Osteoblast (primary cell): ENCODE results near the gene ECT2L. TPM values are rescaled to one million over a fixed set of nuclear protein-coding genes. Genes with fewer than 3 reads are reported as not detected.

Source experiments
- DNase-seq: peaks from one replicate; pipeline ENCODE4 v3.0.0; 2011; ENCODE audit warnings: low spot score, mixed read lengths; ENCODE audit not compliant: insufficient read length; ENCODE audit errors: missing footprints
- H2AFZ ChIP-seq: 2 replicates; pipeline ENCODE4 v1.6.0; 2011; ENCODE audit warnings: mild to moderate bottlenecking, low read length
- H3K27ac ChIP-seq: 2 replicates; pipeline ENCODE4 v1.5.1; 2011; ENCODE audit warnings: mild to moderate bottlenecking, low read depth, low read length, moderate library complexity
- H3K27me3 ChIP-seq: 2 replicates; pipeline ENCODE4 v1.6.0; 2012; ENCODE audit warnings: mild to moderate bottlenecking, control low read depth, inconsistent platforms, low read length, moderate library complexity; ENCODE audit not compliant: insufficient read depth
- H3K36me3 ChIP-seq: 2 replicates; pipeline ENCODE4 v1.5.1; 2011; ENCODE audit warnings: mild to moderate bottlenecking, low read length, control low read depth, moderate library complexity; ENCODE audit not compliant: insufficient read depth
- H3K4me1 ChIP-seq: 2 replicates; pipeline ENCODE4 v1.5.1; 2011; ENCODE audit warnings: mild to moderate bottlenecking, low read length, control low read depth, moderate library complexity; ENCODE audit not compliant: insufficient read depth
- H3K4me2 ChIP-seq: 2 replicates; pipeline ENCODE4 v1.6.0; 2011; ENCODE audit warnings: mild to moderate bottlenecking, low read length; ENCODE audit not compliant: insufficient read depth
- H3K4me3 ChIP-seq: fragments of 200-600 bp; sonication (generic); 3 replicates; pipeline ENCODE4 v1.5.1; 2012; ENCODE audit warnings: mild to moderate bottlenecking, low read length, inconsistent platforms; ENCODE audit not compliant: insufficient read depth
- H3K79me2 ChIP-seq: 2 replicates; pipeline ENCODE4 v1.6.0; 2012; ENCODE audit warnings: mild to moderate bottlenecking, low read length, control low read depth, inconsistent platforms; ENCODE audit not compliant: insufficient read depth
- H3K9me3 ChIP-seq: 2 replicates; pipeline ENCODE4 v1.5.1; 2011; ENCODE audit warnings: low read depth, low read length, control low read depth
- H4K20me1 ChIP-seq: 2 replicates; pipeline ENCODE4 v1.6.0; 2012; ENCODE audit warnings: mild to moderate bottlenecking, low read length, control low read depth; ENCODE audit not compliant: insufficient read depth
- CTCF ChIP-seq: IDR thresholded peaks from 2 replicates; pipeline ENCODE4 v1.5.1; 2011; ENCODE audit warnings: mild to moderate bottlenecking, low read depth, low read length, moderate library complexity; ENCODE audit errors: extremely low read depth
- total RNA-seq: library from RNA; depleted of rRNA; stranded (reverse); fragments of >200 nt; gene quantifications from 2 replicates; pipeline ENCODE4 v1.2.3, GENCODE V29; 2012

ECT2L gene
- total RNA-seq, 1 donor: under 0.01 TPM

- no peak overlapping the region for H3K4me3 ChIP-seq
- peaks cover 9% of the 10 kb centered on the region for H3K4me1 ChIP-seq
- no peaks in the 10 kb centered on the region for H3K9me3 ChIP-seq
- peak overlapping the region; percentile 48 for H3K4me2 ChIP-seq
- H3K27me3 ChIP-seq: no peaks in the 10 kb centered on the region
- peak overlapping the region; percentile 74 for H3K27ac ChIP-seq
- no peaks in the 10 kb centered on the region for H3K79me2 ChIP-seq
- no peak for TF ChIP-seq CTCF
- H4K20me1 ChIP-seq: no peaks in the 10 kb centered on the region
- DNase-seq: no peak
- H2AFZ ChIP-seq: peak overlapping the region; percentile 74
- no peaks in the 10 kb centered on the region for H3K36me3 ChIP-seq
Measured at GRCh38 chr6:138817799-138818198, 21.9 kb downstream of the ECT2L start.

GRCh38 chr6:138818496-138819194, 22.8 kb downstream of the ECT2L start:
- Histone ChIP-seq H3K27ac (peak overlapping the region; percentile 74), H3K27me3 (no peaks in the 10 kb centered on the region), H3K4me2 (no peak overlapping the region), H2AFZ (no peak overlapping the region), H3K36me3 (no peaks in the 10 kb centered on the region), H3K4me3 (no peak overlapping the region), H3K79me2 (no peaks in the 10 kb centered on the region), H3K9me3 (no peaks in the 10 kb centered on the region), H3K4me1 (peaks cover 9% of the 10 kb centered on the region), H4K20me1 (no peaks in the 10 kb centered on the region)
- no peak for TF ChIP-seq CTCF
- DNase-seq: no peak

GRCh38 chr6:138821519-138821918, 25.6 kb downstream of the ECT2L start:
- no peak overlapping the region for H2AFZ ChIP-seq
- H3K79me2 ChIP-seq: no peaks in the 10 kb centered on the region
- H3K9me3 ChIP-seq: no peaks in the 10 kb centered on the region
- H3K36me3 ChIP-seq: no peaks in the 10 kb centered on the region
- H3K4me2 ChIP-seq: no peak overlapping the region
- H3K27ac ChIP-seq: no peak overlapping the region
- TF ChIP-seq CTCF: no peak
- no peak for DNase-seq
- no peaks in the 10 kb centered on the region for H3K27me3 ChIP-seq
- H3K4me3 ChIP-seq: no peak overlapping the region
- H3K4me1 ChIP-seq: peaks cover 9% of the 10 kb centered on the region
- H4K20me1 ChIP-seq: no peaks in the 10 kb centered on the region

- Histone ChIP-seq H3K4me2 (no peak overlapping the region), H3K79me2 (no peaks in the 10 kb centered on the region), H3K9me3 (no peaks in the 10 kb centered on the region), H3K27ac (no peak overlapping the region), H3K27me3 (no peaks in the 10 kb centered on the region), H4K20me1 (no peaks in the 10 kb centered on the region), H3K4me1 (no peaks in the 10 kb centered on the region), H2AFZ (peak overlapping the region; percentile 33), H3K4me3 (no peak overlapping the region), H3K36me3 (no peaks in the 10 kb centered on the region)
- no peak for DNase-seq
- no peak for TF ChIP-seq CTCF
Measured at GRCh38 chr6:138824482-138825144, 28.7 kb downstream of the ECT2L start.
